VCaP (cell line): ENCODE measurements around the gene TTC16.

Experiments used
- H3K27ac ChIP-seq: fragments of 450-650 bp; 2 replicates; pipeline ENCODE4 v1.5.1; 2017
- TF ChIP-seq, protein P1 (sequence below): fragments of 450-650 bp; conservative IDR thresholded peaks from 2 replicates; pipeline ENCODE4 v1.5.1; 2017; ENCODE audit warnings: mild to moderate bottlenecking, moderate library complexity

The TTC16 gene

DNA sequence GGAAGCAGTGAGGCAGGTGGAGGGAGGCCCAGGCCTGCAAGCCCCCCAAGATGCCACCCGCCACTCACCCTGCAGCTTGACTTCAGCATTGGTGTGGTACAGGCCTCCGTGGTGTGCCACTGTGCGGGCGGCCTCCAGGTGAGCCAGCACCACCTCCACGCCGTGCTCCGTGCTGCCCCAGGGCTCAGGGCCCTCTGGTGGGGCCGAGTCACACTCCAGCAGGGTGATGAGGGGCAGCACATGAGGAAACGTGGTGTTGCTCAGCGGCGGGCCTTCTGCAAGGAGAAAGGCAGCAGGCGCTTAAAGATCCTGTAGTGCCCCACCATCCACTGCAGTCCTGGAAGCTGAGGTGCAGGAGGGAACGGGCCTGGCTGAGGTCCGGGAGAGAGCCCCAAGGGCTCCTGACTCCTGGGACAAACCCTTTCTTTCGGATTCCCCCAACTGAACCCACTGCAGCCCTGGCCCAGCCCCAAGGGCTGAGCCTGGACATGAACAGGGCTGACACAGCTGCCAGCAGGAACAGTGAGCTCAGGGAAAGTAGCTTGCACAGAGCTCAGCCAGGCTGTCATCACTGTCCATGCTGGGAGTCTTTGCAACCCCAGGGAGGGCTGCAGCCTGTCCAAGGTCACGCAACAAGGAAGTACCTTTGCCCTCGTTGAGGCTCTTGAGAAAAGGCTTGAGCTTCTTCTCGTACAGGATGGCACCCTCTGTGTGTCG is 23.9 kb downstream of the TTC16 start:
- no peak overlapping the region for H3K27ac ChIP-seq

DNA sequence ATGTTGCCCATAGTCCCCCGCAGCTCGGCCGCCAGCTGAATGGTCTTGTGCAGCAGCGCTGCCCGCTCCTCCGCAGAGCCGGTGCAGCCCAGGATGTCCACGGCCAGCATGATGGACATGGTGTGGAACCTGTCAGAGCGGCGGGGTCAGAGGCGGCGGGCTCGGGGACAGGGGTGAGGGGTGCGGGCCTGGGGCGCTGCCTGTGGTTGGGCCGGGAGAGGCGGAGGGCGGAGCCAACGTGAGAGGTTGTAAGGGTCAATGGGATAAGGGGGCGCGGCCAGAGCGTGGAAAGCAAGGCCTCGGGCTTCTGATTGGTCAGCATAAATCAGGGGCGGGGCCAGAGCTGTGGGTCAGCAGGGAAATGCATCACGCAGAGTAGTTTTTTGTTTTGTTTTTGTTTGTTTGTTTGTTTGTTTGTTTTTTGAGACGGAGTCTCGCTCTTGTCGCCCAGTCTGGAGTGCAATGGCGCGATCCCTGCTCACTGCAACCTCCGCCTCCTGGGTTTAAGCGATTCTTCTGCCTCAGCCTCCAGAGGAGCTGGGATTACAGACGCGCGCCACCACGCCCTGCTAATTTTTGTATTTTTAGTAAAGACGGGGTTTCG is 26.1 kb downstream of the TTC16 start:
- no peak overlapping the region for H3K27ac ChIP-seq
- TF ChIP-seq, protein P1, sequence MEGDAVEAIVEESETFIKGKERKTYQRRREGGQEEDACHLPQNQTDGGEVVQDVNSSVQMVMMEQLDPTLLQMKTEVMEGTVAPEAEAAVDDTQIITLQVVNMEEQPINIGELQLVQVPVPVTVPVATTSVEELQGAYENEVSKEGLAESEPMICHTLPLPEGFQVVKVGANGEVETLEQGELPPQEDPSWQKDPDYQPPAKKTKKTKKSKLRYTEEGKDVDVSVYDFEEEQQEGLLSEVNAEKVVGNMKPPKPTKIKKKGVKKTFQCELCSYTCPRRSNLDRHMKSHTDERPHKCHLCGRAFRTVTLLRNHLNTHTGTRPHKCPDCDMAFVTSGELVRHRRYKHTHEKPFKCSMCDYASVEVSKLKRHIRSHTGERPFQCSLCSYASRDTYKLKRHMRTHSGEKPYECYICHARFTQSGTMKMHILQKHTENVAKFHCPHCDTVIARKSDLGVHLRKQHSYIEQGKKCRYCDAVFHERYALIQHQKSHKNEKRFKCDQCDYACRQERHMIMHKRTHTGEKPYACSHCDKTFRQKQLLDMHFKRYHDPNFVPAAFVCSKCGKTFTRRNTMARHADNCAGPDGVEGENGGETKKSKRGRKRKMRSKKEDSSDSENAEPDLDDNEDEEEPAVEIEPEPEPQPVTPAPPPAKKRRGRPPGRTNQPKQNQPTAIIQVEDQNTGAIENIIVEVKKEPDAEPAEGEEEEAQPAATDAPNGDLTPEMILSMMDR = no peak

More for the DNA sequence above, 23.9 kb downstream of the TTC16 start:
- TF ChIP-seq, protein P1 = no peak

DNA sequence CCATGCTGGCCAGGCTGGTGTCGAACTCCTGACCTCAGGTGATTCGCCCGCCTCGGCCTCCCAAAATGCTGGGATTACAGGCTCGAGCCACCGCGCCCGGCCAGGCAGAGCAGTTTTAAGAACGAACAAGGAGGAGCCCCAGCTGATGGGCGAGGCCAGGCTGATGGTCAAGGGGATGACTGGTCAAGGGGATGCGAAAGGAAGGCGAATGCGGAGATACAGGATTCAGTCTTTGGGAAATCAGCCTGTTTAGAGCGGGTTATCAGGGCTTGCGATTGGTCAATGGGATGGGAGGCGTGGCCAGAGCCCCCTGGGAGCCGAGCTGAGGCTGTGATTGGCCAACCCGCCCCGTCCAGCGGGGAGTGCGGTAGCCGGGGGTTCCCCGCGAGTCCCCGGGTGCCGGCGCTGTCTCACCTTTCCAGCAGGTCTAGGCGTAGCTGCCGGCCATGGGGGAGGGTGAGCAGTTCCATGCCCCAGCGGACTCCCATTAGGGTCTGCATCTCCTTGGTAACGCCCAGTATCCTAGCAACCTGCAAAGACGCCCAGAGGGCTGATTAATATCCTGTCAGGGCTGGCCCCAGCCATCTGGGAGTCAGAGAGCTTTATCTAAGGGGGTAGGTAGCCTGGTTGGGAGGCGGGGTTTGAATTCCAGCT is 26.7 kb downstream of the TTC16 start:
- TF ChIP-seq, protein P1 = no peak

DNA sequence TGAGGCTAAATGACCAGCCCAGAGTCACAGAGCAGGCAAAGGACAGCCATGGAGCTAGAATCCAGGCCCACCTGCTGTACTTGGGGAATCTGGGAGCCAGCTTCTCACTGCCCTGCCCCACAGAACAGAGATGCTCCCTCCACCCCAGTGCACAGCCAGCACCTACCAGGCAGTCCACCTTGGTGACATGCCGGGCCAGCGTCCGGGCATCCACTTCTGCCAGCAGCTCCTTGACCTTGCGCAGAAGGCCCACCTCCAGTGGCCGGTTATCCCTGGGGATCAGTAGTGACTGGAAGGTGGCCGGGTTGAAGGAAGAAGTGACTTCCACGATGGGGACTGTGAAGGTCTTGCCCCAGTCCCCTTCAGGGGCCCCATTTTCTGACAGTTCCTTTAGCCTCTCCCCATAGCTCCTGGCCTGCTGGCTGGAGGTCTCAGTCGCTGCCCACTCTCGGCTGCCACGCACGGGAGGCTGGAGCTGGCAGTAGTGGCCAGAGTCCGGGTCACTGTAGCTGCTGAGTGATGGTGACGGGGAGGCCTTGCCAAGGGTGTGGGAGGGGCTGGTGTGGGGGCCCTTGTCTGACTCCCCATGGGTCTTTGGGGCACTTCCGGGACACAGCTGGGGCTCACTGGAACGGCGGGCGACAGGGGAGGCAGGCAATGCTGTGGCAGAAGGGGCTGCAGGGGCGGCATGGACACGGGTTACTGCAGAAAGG is 28.7 kb downstream of the TTC16 start:
- H3K27ac ChIP-seq = no peak overlapping the region
- TF ChIP-seq, protein P1 = no peak

More for the DNA sequence above, 26.7 kb downstream of the TTC16 start:
- H3K27ac ChIP-seq = no peak overlapping the region

DNA sequence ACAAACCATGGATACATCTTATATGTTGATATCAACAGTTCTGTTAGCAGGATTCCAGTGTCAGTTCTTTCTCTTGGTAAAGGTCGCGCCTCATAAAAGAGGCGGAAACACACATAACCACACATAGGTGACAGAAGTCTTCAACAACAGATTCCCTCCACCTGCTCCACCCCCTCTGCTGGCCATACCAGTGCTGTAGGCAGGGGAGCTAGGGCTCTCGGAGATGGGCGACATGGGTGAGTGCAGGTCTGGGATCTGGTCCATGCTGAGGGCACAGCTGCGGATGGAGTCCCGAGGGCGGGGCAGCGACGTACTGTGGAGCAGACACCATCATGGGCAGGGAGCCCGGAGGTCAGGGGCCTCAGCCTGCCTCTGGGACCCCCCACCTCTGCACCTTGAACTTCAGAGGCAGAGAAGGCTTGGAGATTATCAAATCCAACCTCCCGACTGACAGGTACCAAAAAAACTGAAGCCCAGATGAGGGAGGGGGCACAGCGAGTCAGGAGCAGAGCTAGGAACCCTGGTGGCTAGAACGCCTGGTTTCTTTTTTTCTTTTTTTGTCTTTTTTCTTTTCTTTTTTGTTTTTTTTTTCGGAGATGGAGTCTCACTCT is 31.2 kb downstream of the TTC16 start:
- no peak overlapping the region for H3K27ac ChIP-seq
- TF ChIP-seq, protein P1 = no peak

DNA sequence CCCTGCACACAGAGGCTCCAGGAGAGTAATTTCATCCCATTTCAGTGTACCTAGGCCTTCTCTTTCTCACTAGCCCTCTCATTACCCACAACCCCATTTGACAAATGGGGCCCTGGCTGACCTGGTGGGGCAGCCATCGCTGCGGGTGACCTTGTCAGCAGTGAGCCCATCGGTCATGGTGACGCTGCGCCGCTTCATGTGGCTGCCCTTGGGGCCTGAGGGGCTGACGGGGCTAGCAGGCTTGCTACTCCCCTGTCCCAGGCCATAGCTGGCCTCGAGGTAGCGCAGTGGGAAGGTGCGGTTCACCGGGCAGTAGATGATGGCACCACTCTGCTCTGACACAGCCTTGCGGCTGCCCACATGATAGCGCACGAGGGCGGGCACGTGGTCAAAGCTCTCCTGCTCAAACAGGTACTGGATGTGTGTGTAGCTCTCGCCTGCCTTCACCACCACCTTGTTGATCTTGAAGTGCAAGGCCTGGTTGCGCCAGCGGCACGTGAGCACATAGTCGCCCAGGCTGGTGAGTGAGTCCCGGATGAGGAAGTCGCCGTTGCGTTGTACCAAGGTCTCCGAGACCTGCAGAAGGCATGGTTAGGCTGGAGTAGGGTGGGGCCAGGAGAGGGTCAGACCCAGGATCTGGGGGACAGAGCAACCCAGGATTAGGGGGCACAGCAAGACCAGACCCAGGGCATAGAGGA is 33.4 kb downstream of the TTC16 start:
- no peak overlapping the region for H3K27ac ChIP-seq
- TF ChIP-seq, protein P1 = no peak
